MM.1S (cell line): Measurements from ENCODE around the gene LRRC32.
"Not testable (repeated sequence)": the region's sequence is repeated elsewhere in the genome, so short reads cannot be mapped to it uniquely, and the experiment has no call there.

Experiments
- DNase-seq: peaks from one replicate; pipeline ENCODE4 v3.0.0-alpha.2; 2015
- H2AFZ ChIP-seq: fragments of 300-600 bp; sonication (generic); 2 replicates; pipeline ENCODE4 v1.6.0; 2016; ENCODE audit warnings: antibody characterized with exemption, low read length
- H3F3A ChIP-seq: fragments of 300-600 bp; sonication (generic); 2 replicates; pipeline ENCODE4 v1.6.1; 2016; ENCODE audit warnings: mild to moderate bottlenecking, antibody characterized with exemption, low read length, moderate library complexity, mixed read lengths; ENCODE audit not compliant: insufficient read depth
- H3K27ac ChIP-seq: fragments of 300-600 bp; sonication (generic); 2 replicates; pipeline ENCODE4 v1.5.1; 2016; ENCODE audit warnings: mild to moderate bottlenecking, low read length
- H3K27me3 ChIP-seq: fragments of 300-600 bp; sonication (generic); replicated peaks from 2 replicates; pipeline ENCODE4 v1.6.0; 2016; ENCODE audit warnings: low read length; ENCODE audit not compliant: insufficient read depth
- H3K36me3 ChIP-seq: fragments of 300-600 bp; sonication (generic); replicated peaks from 2 replicates; pipeline ENCODE4 v1.6.1; 2016; ENCODE audit warnings: mild to moderate bottlenecking, low read length, mixed read lengths; ENCODE audit not compliant: insufficient read depth
- H3K4me1 ChIP-seq: fragments of 300-600 bp; sonication (generic); 2 replicates; pipeline ENCODE4 v1.6.1; 2016; ENCODE audit warnings: low read length, mixed read lengths
- H3K4me2 ChIP-seq: fragments of 300-600 bp; sonication (generic); 2 replicates; pipeline ENCODE4 v1.6.0; 2016; ENCODE audit warnings: low read depth, low read length
- H3K4me3 ChIP-seq: fragments of 300-600 bp; sonication (generic); 2 replicates; pipeline ENCODE4 v1.5.1; 2016; ENCODE audit warnings: low read length, mixed read lengths
- H3K79me2 ChIP-seq: fragments of 300-600 bp; sonication (generic); 2 replicates; pipeline ENCODE4 v1.6.1; 2016; ENCODE audit warnings: mixed run types, low read length, mixed read lengths
- H3K9ac ChIP-seq: fragments of 300-600 bp; sonication (generic); 2 replicates; pipeline ENCODE4 v1.6.1; 2016; ENCODE audit warnings: low read length, mixed read lengths
- H3K9me2 ChIP-seq: fragments of 300-600 bp; sonication (generic); replicated peaks from 2 replicates; pipeline ENCODE4 v1.6.1; 2016; ENCODE audit warnings: mild to moderate bottlenecking, low read length, mixed read lengths; ENCODE audit not compliant: insufficient read depth
- H3K9me3 ChIP-seq: fragments of 300-600 bp; sonication (generic); replicated peaks from 2 replicates; pipeline ENCODE4 v1.6.1; 2016; ENCODE audit warnings: mild to moderate bottlenecking, low read length, mixed read lengths; ENCODE audit not compliant: insufficient read depth
- H4K20me1 ChIP-seq: fragments of 300-600 bp; sonication (generic); 2 replicates; pipeline ENCODE4 v1.6.1; 2016; ENCODE audit warnings: mild to moderate bottlenecking, low read length, moderate library complexity, mixed read lengths; ENCODE audit not compliant: insufficient read depth
- EZH2 ChIP-seq: fragments of 300-600 bp; sonication (generic); optimal IDR thresholded peaks from 2 replicates; pipeline ENCODE3; 2017; ENCODE audit warnings: low read depth, mild to moderate bottlenecking, antibody characterized with exemption, low read length, mixed read lengths
- EZH2phosphoT487 ChIP-seq: fragments of 300-600 bp; sonication (generic); IDR thresholded peaks from 2 replicates; pipeline ENCODE4 v1.6.1; 2018; ENCODE audit warnings: antibody characterized with exemption, low read length
- TF ChIP-seq, protein P1 (sequence below): fragments of 300-600 bp; sonication (generic); IDR thresholded peaks from 2 replicates; pipeline ENCODE4 v1.5.1; 2016; ENCODE audit warnings: antibody characterized with exemption, low read length, mixed read lengths

The LRRC32 gene

DNA sequence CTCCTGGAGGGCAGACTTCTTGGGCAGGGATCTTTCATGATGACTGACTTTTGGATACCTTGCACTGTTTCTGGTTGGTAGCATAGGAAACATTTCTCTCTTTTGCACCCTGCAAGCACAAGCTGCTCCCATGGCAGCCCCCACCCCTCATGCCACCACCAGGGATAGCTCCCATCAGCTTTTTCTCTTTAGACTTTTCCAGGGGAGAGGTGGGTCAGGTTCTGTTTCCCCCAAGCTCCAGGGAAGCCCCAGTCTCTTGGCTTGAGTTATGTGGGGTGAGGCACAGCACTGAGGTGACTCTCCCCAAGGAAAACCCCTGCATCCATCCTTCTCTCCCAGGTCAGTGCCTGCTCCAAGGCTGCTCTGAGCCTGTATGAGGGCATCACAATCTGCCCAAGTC is 22.5 kb downstream of the LRRC32 start:
- no peak overlapping the region for H2AFZ ChIP-seq
- no peaks in the 10 kb centered on the region for H3K27me3 ChIP-seq
- H3F3A ChIP-seq, result no peaks in the 10 kb centered on the region
- no peak overlapping the region for H3K27ac ChIP-seq
- no peaks in the 10 kb centered on the region for H4K20me1 ChIP-seq
- no peaks in the 10 kb centered on the region for H3K36me3 ChIP-seq
- no peak overlapping the region for H3K9ac ChIP-seq
- H3K9me3 ChIP-seq, result no peaks in the 10 kb centered on the region
- no peak for TF ChIP-seq EZH2
- TF ChIP-seq, protein P1, sequence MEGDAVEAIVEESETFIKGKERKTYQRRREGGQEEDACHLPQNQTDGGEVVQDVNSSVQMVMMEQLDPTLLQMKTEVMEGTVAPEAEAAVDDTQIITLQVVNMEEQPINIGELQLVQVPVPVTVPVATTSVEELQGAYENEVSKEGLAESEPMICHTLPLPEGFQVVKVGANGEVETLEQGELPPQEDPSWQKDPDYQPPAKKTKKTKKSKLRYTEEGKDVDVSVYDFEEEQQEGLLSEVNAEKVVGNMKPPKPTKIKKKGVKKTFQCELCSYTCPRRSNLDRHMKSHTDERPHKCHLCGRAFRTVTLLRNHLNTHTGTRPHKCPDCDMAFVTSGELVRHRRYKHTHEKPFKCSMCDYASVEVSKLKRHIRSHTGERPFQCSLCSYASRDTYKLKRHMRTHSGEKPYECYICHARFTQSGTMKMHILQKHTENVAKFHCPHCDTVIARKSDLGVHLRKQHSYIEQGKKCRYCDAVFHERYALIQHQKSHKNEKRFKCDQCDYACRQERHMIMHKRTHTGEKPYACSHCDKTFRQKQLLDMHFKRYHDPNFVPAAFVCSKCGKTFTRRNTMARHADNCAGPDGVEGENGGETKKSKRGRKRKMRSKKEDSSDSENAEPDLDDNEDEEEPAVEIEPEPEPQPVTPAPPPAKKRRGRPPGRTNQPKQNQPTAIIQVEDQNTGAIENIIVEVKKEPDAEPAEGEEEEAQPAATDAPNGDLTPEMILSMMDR, result no peak
- no peak for TF ChIP-seq EZH2phosphoT487
- no peaks in the 10 kb centered on the region for H3K79me2 ChIP-seq
- no peak for DNase-seq
- no peaks in the 10 kb centered on the region for H3K4me1 ChIP-seq
- H3K4me3 ChIP-seq, result no peak overlapping the region
- H3K9me2 ChIP-seq, result no peaks in the 10 kb centered on the region
- H3K4me2 ChIP-seq, result no peak overlapping the region

- no peak overlapping the region for H3K4me2 ChIP-seq
- H3K36me3 ChIP-seq, result no peaks in the 10 kb centered on the region
- no peak overlapping the region for H2AFZ ChIP-seq
- no peaks in the 10 kb centered on the region for H3K9me2 ChIP-seq
- H3K9ac ChIP-seq, result no peak overlapping the region
- TF ChIP-seq EZH2phosphoT487, result no peak
- H4K20me1 ChIP-seq, result no peaks in the 10 kb centered on the region
- no peak overlapping the region for H3K4me3 ChIP-seq
- no peaks in the 10 kb centered on the region for H3F3A ChIP-seq
- no peaks in the 10 kb centered on the region for H3K27me3 ChIP-seq
- no peaks in the 10 kb centered on the region for H3K79me2 ChIP-seq
- DNase-seq, result no peak
- no peak overlapping the region for H3K27ac ChIP-seq
- H3K9me3 ChIP-seq, result no peaks in the 10 kb centered on the region
- no peaks in the 10 kb centered on the region for H3K4me1 ChIP-seq
These were observed 23.5 kb downstream of the LRRC32 start for GRCh38 chr11:76646882-76647534.

GRCh38 chr11:76644591-76644990 is 26.0 kb downstream of the LRRC32 start:
- H3K4me1 ChIP-seq, result no peaks in the 10 kb centered on the region
- H3K4me2 ChIP-seq, result no peak overlapping the region
- H3K9me3 ChIP-seq, result no peaks in the 10 kb centered on the region
- H3K79me2 ChIP-seq, result no peaks in the 10 kb centered on the region
- no peak overlapping the region for H2AFZ ChIP-seq
- no peak for TF ChIP-seq EZH2
- TF ChIP-seq, protein P1, result no peak
- no peak for TF ChIP-seq EZH2phosphoT487
- no peak overlapping the region for H3K9ac ChIP-seq
- H3K27me3 ChIP-seq, result no peaks in the 10 kb centered on the region
- no peak for DNase-seq
- no peak overlapping the region for H3K27ac ChIP-seq
- H3K4me3 ChIP-seq, result no peak overlapping the region
- no peaks in the 10 kb centered on the region for H3K36me3 ChIP-seq
- no peaks in the 10 kb centered on the region for H3F3A ChIP-seq
- no peaks in the 10 kb centered on the region for H4K20me1 ChIP-seq
- H3K9me2 ChIP-seq, result no peaks in the 10 kb centered on the region

GRCh38 chr11:76643711-76644110 is 26.8 kb downstream of the LRRC32 start:
- H3K79me2 ChIP-seq, H4K20me1 ChIP-seq, H3K4me3 ChIP-seq, H3K9ac ChIP-seq, H3K36me3 ChIP-seq, DNase-seq, H3K4me2 ChIP-seq, H3K4me1 ChIP-seq, H3K27me3 ChIP-seq, H3K9me3 ChIP-seq, H3F3A ChIP-seq, H3K27ac ChIP-seq, H2AFZ ChIP-seq, H3K9me2 ChIP-seq: not testable (repeated sequence)
